NB4 (cell line): ENCODE data around the gene TLE5.

Experiments
- POLR2A ChIP-seq: IDR thresholded peaks from 2 replicates; pipeline ENCODE4 v1.6.1; 2011; ENCODE audit warnings: mild to moderate bottlenecking; ENCODE audit not compliant: insufficient read length; ENCODE audit errors: extremely low read depth
- TF ChIP-seq, protein P1 (sequence below): IDR thresholded peaks from one replicate; pipeline ENCODE4 v1.5.1; 2012; ENCODE audit warnings: low read depth, low read length

DNA sequence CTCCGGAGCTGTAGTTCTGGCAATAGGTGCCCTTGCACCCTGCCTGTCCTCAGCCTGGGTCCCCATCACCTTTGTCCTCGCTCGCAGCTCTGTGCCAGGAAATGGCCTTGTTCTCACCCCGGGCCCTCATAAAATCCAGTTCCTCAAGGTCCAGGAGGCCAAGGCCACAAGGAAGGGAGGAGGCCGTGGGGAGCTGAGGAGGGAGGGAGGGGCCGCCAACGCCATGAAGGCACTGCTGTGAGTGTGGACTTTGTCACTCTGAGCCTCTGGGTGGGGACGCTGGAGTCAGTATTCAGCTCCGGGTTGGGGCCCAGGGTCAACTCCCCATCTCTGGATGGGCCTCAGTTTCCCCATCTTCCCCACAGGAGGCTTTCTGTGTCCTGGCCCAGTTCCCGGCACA, 22.6 kb upstream of the TLE5 start:
- TF ChIP-seq POLR2A, result no peak
- TF ChIP-seq, protein P1, sequence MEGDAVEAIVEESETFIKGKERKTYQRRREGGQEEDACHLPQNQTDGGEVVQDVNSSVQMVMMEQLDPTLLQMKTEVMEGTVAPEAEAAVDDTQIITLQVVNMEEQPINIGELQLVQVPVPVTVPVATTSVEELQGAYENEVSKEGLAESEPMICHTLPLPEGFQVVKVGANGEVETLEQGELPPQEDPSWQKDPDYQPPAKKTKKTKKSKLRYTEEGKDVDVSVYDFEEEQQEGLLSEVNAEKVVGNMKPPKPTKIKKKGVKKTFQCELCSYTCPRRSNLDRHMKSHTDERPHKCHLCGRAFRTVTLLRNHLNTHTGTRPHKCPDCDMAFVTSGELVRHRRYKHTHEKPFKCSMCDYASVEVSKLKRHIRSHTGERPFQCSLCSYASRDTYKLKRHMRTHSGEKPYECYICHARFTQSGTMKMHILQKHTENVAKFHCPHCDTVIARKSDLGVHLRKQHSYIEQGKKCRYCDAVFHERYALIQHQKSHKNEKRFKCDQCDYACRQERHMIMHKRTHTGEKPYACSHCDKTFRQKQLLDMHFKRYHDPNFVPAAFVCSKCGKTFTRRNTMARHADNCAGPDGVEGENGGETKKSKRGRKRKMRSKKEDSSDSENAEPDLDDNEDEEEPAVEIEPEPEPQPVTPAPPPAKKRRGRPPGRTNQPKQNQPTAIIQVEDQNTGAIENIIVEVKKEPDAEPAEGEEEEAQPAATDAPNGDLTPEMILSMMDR, result no peak
